GM18520 (cell line): ENCODE measurements around the gene TTYH1.
A peak's percentile ranks its signal among the peaks of the same experiment; 100 is the strongest.
"Not testable (repeated sequence)": the region's sequence is repeated elsewhere in the genome, so short reads cannot be mapped to it uniquely, and the experiment has no call there.

Experiments used
- ATAC-seq: cut with Tn5 transposase; IDR thresholded peaks from one replicate; pipeline ENCODE4 v1.9.1; 2021; ENCODE audit not compliant: unreplicated experiment

Gene TTYH1

DNA sequence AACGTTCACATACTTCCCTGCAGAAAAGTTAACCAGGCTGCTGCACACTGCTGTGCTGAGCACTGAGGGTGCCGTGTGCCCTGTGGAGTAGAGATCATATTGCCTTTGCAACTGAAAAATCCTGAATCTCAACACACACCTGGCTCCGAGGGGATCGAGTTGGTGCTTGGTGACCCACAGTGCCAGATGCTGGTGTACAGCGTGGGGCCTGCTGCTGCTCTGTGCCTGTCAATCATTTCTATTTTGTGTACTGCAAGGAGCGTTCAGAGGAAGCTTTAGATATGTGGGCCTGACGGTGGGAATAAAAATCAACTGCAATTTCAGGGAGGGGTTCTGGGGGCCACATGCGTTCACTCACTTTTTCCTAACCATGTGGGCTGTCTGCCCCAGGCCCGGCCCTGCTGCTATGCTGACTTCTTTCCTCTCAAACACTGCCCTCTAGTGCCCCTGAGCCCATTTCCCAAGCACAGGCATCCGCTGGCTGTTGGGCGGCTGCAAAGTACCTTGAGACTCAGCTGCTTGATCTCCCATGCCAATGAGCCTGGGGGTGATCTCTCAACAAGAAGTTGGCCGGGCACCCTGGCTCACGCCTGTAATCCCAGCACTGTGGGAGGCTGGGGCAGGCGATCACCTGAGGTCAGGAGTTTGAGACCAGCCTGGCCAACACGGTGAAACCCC, 24.0 kb downstream of the TTYH1 start:
- no peak for ATAC-seq

DNA sequence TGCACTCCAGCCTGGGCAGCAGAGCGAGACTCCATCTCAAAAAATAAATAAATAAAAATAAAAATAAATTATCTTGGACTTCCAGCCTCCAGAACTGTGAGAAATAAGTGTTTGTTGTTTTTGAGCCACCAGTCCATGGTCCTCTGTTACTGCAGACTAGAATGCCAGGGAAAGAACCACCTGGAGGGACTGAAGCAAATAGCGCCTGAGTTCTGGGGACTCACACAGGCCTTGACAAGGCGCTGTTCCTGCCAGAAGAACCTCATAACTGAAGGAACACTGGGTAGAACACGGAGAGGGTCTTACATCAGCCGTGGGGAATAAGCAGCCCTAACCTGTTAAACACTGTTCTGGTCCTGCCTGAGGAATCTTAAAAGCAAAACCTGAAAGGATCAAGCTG, 25.4 kb downstream of the TTYH1 start:
- ATAC-seq = no peak

DNA sequence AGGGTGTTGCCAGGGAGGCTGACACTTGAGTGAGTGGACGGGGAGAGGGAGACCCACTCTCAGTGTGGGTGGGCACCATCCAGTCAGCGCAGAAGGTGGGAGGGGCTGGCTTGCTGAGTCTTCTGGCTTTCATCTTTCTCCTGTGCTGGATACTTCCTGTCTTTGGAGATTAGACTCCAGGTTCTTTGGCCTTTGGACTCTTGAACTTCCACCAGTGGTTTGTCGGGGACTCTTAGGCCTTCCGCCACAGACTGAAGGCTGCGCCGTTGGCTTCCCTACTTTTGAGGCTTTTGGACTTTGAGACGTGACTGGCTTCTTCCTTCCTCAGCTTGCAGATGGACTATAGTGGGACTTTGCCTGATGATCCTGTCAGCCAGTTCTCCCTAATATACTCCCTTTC, 29.5 kb downstream of the TTYH1 start:
- ATAC-seq = no peak

DNA sequence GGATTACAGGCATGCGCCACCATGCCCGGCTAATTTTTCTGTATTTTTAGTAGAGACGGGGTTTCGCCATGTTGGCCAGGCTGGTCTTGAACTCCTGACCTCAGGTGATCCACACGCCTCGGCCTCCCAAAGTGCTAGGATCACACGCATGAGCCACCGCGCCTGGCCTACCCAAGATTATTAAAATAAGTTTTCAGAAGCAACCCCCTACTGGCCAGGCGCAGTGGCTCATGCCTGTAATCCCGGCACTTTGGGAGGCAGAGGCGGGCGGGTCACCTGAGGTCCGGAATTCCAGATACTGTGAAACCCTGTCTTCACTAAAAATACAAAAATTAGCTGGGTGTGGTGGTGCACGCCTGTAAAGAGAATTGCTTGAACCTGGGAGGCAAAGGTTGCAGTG, 31.1 kb downstream of the TTYH1 start:
- ATAC-seq = not testable (repeated sequence)

DNA sequence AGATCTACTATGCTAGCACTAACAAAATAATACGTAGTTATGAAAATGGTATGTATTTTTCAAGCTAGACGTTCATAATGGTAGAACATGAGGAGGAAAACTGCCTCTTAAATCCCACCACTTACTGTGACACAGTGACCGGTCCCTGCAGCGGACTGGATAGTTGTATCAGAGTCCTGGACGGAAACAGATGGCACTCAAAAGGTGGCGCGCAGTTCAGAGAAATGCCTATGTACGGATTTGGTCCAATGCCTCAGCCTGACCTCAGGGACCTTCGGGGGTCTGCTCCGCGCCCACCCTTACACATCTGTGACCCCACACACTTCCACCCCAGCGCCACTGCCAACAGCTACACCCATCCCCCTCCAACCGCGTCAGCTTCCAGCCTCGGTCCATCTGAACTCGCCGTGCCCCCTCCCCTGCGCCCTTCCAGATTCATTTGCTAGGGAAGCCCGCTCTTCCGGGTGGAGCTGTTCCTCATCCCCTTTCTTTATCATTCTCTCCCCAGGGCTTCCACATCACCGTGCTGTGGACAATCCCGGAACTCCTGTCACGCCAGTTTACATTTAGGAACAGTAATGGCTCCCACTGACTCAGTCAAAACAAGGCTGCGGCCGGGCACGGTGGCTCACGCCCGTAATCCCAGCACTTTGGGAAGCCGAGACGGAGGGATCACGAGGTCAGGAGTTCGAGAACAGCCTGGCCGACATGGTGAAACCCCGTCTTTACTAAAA, 32.9 kb downstream of the TTYH1 start:
- no peak for ATAC-seq

DNA sequence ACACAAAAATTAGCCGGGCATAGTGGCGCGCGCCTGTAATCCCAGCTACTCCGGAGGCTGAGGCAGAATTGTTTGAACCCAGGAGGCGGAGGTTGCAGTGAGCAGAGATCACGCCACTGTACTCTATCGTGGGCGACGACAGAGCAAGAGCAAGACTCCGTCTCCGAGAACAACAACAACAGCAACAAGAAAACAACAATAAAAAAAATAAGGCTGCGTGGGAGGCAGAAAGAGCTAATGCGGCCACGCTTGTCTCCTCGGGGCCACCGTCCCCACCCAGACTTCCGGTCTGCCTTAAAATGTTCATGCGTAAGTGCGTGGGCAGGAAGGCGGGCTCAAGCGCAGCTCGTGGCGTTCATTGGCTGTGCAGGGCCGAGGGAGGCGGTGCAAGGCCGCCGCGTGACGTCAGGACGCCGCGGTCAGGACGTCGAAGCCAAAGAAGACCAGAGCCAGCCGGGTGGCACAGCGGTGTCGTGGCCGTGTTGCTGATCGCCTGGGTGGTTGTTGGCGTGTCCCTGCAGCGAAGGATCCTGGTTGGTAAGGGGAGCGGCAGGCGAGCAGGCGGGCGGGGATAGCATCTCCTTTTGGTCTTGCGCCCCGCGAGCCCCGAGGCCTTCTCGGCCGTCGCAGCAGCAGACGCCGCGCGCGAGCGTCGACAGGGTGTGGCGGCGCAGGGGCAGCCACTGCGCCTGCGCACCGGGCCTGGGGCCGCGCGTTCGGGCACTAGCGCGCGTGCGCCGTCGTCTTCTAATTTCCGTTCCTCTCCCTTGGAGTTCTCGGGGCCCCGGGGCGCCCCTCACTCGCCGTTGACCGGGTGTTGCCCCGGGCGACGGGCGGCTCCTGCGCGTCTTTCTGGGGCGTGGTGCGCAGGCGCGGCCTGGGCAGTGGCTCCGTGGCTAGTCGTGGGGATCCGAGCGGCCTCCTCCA, 33.8 kb downstream of the TTYH1 start, which contains the start of gene LENG8:
Gene LENG8, plus strand, starts transcription at position 426 of the 927 bp plus-strand sequence. CDS start 2,146 bp downstream, outside the sequence.
- peak; percentile 78 for ATAC-seq

DNA sequence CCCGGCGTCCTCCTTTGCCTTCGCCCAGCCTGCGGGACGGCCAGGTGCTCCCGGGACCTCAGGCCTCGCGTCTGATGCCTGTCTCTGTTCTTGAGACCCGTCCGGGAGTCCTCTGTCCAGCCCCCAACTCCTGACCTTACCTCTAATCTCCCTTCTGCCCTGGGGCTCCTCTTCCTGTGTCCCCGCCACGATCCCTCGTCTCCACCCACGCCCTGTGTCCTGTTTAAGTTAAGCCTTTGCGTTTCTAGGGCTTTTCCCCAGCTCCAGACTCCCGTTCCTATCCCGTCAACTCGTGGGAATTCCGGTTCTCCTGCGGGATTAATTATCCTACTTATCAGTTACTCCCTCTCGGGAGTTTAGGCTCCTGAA, 34.4 kb downstream of the TTYH1 start:
- no peak for ATAC-seq

DNA sequence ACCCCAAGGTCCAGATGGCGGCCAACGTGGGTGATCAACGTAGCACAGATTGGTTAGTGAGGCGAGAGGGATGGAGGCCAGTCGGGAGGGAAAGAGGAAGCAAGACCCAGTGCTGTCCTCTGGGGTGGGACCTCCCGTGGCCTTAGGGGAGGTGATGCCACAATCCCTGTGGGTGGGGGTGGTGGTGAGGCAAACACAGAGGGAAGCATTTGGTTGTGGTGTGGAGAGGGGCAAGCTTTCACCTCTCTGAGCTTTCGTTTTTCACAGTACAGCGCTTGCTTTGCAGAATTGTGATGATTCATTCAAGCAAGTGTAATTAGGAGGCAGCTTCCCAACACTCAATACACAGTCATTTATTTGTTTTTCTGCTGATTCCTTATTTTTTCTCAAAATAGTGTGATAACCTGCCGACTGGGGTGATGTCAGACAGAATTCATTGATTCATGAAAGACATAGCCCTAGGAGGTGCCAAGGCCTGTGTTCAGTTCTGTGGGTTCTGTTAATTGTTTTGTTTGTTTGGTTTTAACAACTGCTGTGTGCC, 36.1 kb downstream of the TTYH1 start:
- no peak for ATAC-seq

DNA sequence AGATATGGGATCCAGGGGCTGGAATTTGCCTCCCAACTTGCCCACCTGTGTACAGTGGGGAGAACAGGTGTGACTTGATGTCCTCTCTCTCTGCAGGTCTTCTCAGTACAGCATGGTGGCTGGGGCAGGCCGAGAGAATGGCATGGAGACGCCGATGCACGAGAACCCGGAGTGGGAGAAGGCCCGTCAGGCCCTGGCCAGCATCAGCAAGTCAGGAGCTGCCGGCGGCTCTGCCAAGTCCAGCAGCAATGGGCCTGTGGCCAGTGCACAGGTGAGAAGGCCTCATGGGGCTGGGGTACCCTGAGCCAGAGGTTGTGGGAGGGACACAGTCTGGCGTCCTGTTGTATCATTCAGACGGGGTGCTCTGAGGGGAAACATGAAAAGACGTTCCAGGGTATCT, 36.7 kb downstream of the TTYH1 start:
- no peak for ATAC-seq

DNA sequence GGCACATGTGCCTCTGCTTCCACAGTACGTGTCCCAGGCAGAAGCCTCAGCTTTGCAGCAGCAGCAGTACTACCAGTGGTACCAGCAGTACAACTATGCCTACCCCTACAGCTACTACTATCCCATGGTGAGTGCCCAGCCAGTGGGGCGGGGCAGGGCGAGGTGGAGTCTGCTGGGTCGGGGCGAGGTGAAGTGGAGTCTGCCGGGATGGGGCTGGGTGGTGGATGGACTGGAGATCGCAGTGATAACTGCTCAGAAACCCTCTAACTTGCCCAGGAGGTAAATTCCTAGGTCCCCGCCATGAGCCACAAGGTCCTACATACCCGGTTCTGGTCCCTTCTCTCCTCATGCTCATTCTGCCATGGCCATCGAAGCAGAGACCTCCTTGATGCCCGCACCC, 37.4 kb downstream of the TTYH1 start:
- ATAC-seq = no peak

DNA sequence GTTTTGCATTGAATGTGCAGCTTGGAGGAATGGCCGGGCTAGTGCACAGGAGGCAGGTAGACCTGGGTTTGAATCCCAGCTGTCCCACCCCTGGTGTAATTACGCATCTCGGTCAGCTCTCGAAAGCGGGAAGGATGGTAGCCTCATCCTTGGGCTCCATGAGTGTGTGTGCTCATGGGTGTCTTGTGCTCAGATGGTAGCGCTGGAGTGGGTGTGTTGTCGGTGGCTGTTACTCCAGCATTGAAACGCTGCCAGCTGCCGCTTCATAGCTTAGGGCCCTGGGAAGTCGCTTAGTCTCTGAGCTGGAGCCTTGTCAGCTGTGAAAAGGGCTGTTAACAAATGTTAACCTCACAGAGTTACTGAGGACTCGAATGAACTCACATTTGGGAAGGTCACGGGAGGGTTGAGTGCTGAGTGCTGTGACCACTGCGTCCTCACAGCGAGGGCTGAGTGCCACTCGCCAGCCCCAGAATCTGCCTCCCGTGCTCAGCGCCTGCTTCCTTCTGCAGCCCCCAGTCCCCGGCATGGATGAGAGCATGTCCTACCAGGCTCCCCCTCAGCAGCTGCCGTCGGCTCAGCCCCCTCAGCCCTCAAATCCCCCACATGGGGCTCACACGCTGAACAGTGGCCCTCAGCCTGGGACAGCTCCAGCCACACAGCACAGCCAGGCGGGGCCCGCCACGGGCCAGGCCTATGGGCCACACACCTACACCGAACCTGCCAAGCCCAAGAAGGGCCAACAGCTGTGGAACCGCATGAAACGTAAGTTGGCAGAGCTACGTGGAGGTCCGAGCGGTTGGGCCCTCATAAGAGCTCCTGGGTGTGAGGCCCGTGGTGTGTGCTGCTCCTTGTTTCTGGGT, 38.9 kb downstream of the TTYH1 start:
- no peak for ATAC-seq

DNA sequence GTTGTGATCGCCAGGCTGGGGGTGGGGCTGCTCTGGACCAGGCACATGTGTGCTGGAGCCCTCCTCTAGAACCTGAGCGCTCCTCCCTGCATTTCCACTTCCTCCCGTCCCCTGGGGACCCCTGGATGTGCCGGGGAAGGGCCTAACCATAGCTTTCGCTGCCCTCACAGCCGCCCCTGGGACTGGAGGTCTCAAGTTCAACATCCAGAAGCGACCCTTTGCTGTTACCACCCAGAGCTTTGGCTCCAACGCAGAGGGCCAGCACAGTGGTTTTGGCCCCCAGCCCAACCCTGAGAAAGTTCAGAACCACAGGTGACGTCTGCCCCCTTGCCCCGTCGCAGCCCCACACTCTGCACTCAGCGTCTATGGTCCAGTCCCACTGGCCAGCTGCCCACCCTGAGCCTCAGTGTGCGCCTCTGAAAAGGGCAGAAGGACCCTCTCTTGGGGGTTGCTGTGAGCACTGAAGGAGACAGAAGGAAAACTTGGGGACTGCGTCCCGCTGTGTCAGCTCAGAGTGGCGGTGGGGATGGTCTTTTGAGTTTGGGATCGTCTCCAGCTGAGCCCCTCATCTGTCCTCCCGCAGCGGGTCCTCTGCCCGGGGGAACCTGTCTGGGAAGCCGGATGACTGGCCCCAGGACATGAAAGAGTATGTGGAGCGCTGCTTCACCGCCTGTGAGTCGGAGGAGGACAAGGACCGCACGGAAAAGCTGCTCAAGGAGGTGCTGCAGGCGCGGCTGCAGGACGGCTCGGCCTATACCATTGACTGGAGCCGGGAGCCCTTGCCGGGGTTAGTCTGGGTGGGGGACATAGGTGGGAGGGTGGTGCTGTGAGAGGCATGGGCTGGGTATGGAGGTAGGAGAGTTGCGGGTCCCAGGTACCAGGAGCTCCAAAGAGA, 39.8 kb downstream of the TTYH1 start:
- no peak for ATAC-seq

DNA sequence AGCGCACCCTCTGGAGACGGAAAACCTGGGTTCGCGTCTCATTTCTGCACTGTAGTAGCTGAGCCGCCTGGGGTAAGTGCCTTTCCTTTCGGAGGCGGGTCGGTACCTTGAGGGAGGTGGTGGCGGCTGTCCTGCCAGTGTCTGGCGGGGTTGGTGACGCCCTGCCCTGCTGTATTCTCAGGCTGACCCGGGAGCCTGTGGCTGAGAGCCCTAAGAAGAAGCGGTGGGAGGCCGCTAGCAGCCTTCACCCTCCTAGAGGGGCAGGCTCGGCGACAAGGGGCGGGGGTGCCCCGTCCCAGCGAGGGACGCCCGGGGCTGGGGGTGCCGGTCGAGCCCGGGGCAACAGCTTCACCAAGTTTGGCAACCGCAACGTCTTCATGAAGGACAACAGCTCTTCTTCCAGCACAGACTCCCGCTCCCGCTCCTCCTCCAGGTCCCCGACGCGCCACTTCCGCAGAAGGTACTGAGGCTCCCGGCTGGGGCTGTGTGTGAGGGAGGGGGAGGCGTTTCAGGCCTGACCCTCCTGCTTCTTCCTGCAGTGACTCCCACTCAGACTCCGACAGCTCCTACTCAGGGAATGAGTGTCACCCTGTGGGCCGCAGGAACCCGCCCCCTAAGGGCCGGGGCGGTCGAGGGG, 40.6 kb downstream of the TTYH1 start:
- no peak for ATAC-seq

DNA sequence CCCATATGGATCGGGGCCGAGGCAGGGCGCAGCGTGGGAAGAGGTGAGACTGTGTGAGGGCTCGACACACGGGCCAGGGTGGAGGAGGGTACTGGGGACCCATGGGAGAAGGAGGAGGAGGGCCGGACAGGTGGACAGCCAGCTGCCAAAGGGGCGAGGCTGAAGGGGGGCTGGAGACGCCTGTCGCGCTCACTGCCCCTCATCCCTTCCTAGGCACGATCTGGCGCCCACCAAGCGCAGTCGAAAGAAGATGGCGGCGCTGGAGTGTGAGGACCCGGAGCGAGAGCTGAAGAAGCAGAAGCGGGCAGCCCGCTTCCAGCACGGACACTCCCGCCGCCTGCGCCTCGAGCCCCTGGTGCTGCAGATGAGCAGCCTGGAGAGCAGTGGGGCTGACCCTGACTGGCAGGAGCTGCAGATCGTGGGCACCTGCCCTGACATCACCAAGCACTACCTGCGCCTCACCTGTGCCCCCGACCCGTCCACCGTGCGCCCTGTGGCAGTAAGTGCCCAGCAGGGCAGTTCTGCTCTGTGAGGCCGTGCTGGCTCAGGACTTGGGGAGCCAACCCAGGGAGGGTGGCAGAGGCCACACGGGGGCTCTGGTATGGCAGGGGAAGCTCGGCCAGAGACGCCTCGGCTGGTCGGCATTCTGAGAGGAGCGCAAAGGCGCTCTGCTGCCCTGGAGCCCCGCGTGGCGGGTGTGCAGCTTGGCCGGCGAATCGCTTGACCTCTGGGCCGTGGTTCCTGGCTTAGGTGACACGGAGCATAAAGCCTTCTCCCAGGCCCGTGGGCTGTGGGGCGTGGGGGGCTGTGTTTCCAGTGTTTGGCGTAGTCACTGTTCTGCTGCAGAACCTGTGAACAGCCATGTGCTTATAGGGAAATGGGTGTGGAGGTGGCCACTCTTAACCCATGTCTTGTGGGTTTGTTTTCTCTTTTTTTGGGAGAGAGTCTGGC, 41.4 kb downstream of the TTYH1 start:
- no peak for ATAC-seq

DNA sequence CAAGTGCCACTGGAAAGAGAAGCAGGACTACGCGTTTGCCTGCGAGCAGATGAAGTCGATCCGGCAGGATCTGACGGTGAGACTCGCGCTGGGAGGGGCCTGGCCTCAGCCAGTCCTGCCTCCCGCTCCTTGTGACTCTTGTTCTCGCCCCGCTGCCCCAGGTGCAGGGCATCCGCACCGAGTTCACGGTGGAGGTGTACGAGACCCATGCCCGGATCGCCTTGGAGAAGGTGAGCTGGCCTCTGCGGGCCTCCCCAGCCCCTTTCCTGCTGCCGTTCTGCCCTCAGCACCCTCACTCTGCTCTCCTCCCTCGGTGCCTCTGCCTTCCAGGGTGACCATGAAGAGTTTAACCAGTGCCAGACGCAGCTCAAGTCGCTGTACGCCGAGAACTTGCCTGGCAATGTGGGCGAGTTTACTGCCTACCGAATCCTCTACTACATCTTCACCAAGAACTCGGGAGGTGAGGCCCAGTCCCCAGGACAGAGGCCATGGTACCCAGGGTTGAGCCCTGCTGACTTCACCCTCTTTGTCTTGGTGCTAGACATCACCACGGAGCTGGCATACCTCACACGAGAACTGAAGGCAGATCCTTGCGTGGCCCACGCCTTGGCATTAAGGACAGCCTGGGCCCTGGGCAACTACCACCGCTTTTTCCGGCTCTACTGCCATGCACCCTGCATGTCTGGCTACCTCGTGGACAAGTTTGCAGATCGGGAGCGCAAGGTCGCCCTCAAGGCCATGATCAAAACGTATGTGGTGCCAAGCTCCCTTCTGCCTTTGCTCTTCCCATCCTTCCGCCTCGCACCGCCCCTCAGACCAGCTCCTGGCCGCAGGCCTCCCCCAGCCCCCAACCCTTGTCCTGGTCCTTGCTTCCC, 42.7 kb downstream of the TTYH1 start:
- no peak for ATAC-seq

DNA sequence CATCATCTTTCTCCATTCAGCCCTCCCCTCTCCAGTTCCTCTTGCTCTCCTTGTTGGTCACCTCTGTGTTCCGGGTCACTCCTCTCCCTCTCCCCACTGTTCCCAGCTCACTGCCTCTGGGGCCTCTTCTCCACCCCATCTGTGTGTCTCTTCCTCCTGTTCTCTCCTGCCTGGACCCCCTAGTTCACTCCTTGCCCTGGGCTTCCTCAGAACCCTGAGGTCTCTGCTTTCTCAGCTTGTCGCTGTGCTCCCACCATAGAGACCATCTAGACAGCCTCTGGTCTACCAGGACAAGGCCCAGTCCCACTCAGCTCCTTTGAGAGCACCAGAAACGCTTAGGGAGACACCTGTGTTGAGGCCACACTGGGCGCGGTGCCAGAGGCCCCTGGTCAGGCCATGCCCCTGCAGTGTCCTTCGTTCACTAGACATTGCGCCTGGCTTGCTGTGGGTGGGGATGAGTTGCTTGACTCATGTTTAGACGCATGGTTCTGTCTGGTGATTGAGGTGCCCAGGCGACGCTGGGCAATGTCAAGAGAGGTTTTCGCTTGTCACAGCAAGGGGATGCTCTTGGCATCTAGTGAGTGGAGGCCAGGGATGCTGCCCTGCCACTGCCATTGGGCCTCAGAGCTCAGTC, 43.5 kb downstream of the TTYH1 start:
- no peak for ATAC-seq
